Gastroesophageal sphincter (tissue), 4 donors: Measurements from ENCODE around the gene GDF2. TPM values are rescaled to one million over a fixed set of nuclear protein-coding genes. Genes with fewer than 3 reads are reported as not detected.

ENCODE experiments used
- ATAC-seq: fragments of 150-250 bp; one replicate; pipeline ENCODE4 v1.9.1; 2016; ENCODE audit warnings: mild to moderate bottlenecking, moderate library complexity
- H3K27ac ChIP-seq, 4 donors: fragments of 200-600 bp; sonication (generic) in 3 of 4; 1 replicate in 3 of 4; 2 replicates in 1 of 4; pipeline ENCODE4 v1.5.1; 2016 to 2019
- H3K27me3 ChIP-seq: fragments of 200-600 bp; sonication (generic); one replicate; pipeline ENCODE4 v1.5.1; 2019
- H3K36me3 ChIP-seq, 2 donors: fragments of 200-600 bp; sonication (generic); one replicate each; pipeline ENCODE4 v1.5.1; 2019; ENCODE audit warnings: control low read depth in 1 of 2
- H3K4me1 ChIP-seq, 3 donors: fragments of 200-600 bp; sonication (generic); 1 replicate in 2 of 3; 2 replicates in 1 of 3; pipeline ENCODE4 v1.5.1; 2016 to 2019; ENCODE audit warnings: control low read depth in 2 of 3
- H3K4me3 ChIP-seq, 2 donors: fragments of 200-600 bp; sonication (generic); one replicate each; pipeline ENCODE4 v1.5.1; 2019; ENCODE audit warnings: mild to moderate bottlenecking in 1 of 2, moderate library complexity in 1 of 2
- H3K9me3 ChIP-seq, 3 donors: fragments of 200-600 bp; sonication (generic); one replicate each; pipeline ENCODE4 v1.5.1; 2017 to 2019; ENCODE audit warnings: control low read depth in 2 of 3
- EP300 ChIP-seq: sonication (generic); formaldehyde crosslinking; IDR thresholded peaks from one replicate; pipeline ENCODE4 v1.6.1; 2017; ENCODE audit warnings: antibody characterized with exemption, mild to moderate bottlenecking
- POLR2A ChIP-seq, 2 donors: fragments of 450-650 bp; IDR thresholded peaks; one replicate each; pipeline ENCODE4 v1.6.1; 2017; ENCODE audit warnings: antibody characterized with exemption in 2 of 2, mild to moderate bottlenecking in 2 of 2, moderate library complexity in 1 of 2
- POLR2AphosphoS5 ChIP-seq: sonication (generic); formaldehyde crosslinking; IDR thresholded peaks from one replicate; pipeline ENCODE4 v1.6.1; 2017; ENCODE audit warnings: antibody characterized with exemption
- WGBS, 2 donors: methylation state at CpG; one replicate each; pipeline ENCODE4 v1.1.5; 2018; ENCODE audit warnings: low coverage in 1 of 2; 5-methylcytosine and 5-hydroxymethylcytosine counted together
- total RNA-seq, 4 donors: library from RNA; depleted of rRNA; stranded (reverse); fragments of >200 nt; gene quantifications; one replicate each; pipeline ENCODE4 v1.1.0, GENCODE V29; 2016
- TF ChIP-seq, protein P1 (sequence below), 4 experiments: fragments of 200-600 bp in 2 of 4; fragments of 450-650 bp in 2 of 4; sonication (generic) in 1 of 4; IDR thresholded peaks; one replicate each; pipeline ENCODE4 v1.5.1; 2017 to 2019; ENCODE audit warnings: antibody characterized with exemption in 4 of 4, mild to moderate bottlenecking in 2 of 4, moderate library complexity in 2 of 4

Gene GDF2
- total RNA-seq, 4 donors from 2014 or later: not detected

DNA sequence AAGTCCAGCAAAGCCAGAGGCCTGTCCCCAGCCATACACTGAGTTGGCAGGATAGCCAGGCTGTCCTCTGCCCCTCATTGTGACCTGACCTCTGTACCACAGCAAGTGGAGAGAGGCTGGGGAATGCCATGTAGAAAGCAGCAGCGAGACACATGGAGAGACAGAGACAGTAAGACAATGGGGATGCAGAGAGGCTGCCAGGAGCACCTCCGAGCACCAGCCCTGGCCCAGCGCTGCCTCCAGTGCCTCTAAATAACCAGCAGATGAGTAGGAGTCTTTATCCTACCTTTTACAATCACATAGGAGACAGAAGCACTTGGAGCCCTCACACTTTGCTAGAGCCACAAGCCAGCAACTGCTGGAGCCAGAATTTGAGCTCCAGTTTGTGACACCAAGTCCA lies 8.1 kb downstream of the GDF2 start:
- H3K9me3 ChIP-seq: no peaks in the 10 kb centered on the region
- WGBS, 2 donors: 80% methylated on average over 1 to 2 of the region's 3 CpGs
- ATAC-seq: no peak
- no peak overlapping the region for H3K27ac ChIP-seq
- H3K27me3 ChIP-seq: peaks cover 17% of the 10 kb centered on the region
- no peaks in the 10 kb centered on the region for H3K4me1 ChIP-seq
- no peaks in the 10 kb centered on the region for H3K36me3 ChIP-seq
- no peak for TF ChIP-seq EP300
- TF ChIP-seq, protein P1, sequence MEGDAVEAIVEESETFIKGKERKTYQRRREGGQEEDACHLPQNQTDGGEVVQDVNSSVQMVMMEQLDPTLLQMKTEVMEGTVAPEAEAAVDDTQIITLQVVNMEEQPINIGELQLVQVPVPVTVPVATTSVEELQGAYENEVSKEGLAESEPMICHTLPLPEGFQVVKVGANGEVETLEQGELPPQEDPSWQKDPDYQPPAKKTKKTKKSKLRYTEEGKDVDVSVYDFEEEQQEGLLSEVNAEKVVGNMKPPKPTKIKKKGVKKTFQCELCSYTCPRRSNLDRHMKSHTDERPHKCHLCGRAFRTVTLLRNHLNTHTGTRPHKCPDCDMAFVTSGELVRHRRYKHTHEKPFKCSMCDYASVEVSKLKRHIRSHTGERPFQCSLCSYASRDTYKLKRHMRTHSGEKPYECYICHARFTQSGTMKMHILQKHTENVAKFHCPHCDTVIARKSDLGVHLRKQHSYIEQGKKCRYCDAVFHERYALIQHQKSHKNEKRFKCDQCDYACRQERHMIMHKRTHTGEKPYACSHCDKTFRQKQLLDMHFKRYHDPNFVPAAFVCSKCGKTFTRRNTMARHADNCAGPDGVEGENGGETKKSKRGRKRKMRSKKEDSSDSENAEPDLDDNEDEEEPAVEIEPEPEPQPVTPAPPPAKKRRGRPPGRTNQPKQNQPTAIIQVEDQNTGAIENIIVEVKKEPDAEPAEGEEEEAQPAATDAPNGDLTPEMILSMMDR (IDR thresholded peaks at IDR 0.05): no peak
- TF ChIP-seq POLR2AphosphoS5: no peak
- no peak overlapping the region for H3K4me3 ChIP-seq

- ATAC-seq: no peak
- Histone ChIP-seq H3K27ac (no peak overlapping the region), H3K9me3 (no peaks in the 10 kb centered on the region), H3K4me3 (no peak overlapping the region), H3K27me3 (peaks cover 15% of the 10 kb centered on the region), H3K4me1 (no peaks in the 10 kb centered on the region), H3K36me3 (no peaks in the 10 kb centered on the region)
- WGBS, 2 donors: 81% methylated on average over 2 of the region's 3 CpGs; no CpG with 5 or more reads in 1 of the 2 donors
- TF ChIP-seq POLR2AphosphoS5 (no peak), EP300 (no peak), POLR2A (IDR thresholded peaks at IDR 0.05) (no peak)
- TF ChIP-seq, protein P1 (IDR thresholded peaks at IDR 0.05): no peak
Measured at GRCh38 chr10:47330804-47331203, 8.6 kb downstream of the GDF2 start.

DNA sequence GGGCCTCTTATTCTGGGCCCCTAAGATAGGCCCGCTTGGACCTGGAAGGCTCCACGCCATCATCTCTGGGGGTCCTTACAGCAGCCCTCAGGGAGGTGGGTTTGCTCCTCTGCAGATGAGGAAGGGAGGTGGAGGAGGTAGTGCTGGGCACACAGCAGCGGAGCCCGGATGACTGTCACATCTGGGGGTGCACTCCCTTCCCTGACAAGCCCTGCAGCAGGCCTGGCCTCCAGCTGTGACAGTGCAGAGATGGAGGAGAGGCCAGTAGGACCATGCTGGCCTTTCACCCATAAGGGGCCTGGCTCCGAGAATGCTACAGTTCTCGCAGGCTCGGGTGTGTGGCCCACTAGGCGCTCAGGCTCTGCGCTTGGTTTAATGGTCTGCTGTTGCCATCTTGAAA lies 9.2 kb downstream of the GDF2 start:
- no CpG with 5 or more reads among the region's 9 CpGs for WGBS, 2 donors
- peaks cover 0 to 5% (median 0%) of the 10 kb centered on the region in 3 donors for H3K4me1 ChIP-seq
- ATAC-seq: no peak

GRCh38 chr10:47331954-47332353 lies 9.7 kb downstream of the GDF2 start:
- 69 to 85% methylated on average over 3 to 5 of the region's 7 CpGs for WGBS, 2 donors
- no peak for ATAC-seq

More for the DNA sequence above, 9.2 kb downstream of the GDF2 start:
- no peak for TF ChIP-seq POLR2AphosphoS5
- TF ChIP-seq, protein P1 (IDR thresholded peaks at IDR 0.05): no peak
- TF ChIP-seq EP300: no peak
- TF ChIP-seq POLR2A (IDR thresholded peaks at IDR 0.05): no peak
- no peak overlapping the region for H3K4me3 ChIP-seq
- no peaks in the 10 kb centered on the region for H3K9me3 ChIP-seq
- H3K27me3 ChIP-seq: peaks cover 15% of the 10 kb centered on the region
- H3K27ac ChIP-seq: no peak overlapping the region
- no peaks in the 10 kb centered on the region for H3K36me3 ChIP-seq

DNA sequence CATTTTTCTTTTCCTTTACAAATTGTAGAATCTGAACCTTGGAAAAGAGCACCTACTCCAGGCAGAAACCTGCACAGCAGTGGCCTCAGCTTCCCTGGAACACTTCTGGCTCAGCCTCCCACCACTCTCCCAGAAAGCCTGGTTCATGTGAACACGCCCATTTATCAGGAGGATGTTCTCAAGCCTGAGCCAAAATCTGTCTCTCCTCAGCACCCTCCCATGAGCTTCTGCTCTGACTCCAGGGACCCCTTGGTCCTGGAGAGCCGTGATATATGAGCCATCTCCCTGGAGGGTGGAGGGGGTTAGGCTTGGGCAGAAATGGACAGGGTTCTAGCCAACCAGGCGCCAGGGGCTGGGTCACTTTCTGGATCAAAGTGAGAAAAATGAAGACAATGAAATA lies 10.1 kb downstream of the GDF2 start:
- TF ChIP-seq EP300 (no peak), POLR2A (IDR thresholded peaks at IDR 0.05) (no peak), POLR2AphosphoS5 (no peak)
- TF ChIP-seq, protein P1 (IDR thresholded peaks at IDR 0.05): no peak
- Histone ChIP-seq H3K4me1 (peaks cover 0 to 11% (median 0%) of the 10 kb centered on the region in 3 donors), H3K27me3 (peaks cover 15% of the 10 kb centered on the region), H3K4me3 (no peak overlapping the region), H3K36me3 (no peaks in the 10 kb centered on the region), H3K9me3 (no peaks in the 10 kb centered on the region), H3K27ac (no peak overlapping the region)
- no peak for ATAC-seq
- 100% methylated on average over 1 of the region's 3 CpGs; no CpG with 5 or more reads in 1 of the 2 donors for WGBS, 2 donors

More at GRCh38 chr10:47331954-47332353, 9.7 kb downstream of the GDF2 start:
- TF ChIP-seq POLR2A (IDR thresholded peaks at IDR 0.05): no peak
- TF ChIP-seq, protein P1 (IDR thresholded peaks at IDR 0.05): no peak
- no peak for TF ChIP-seq POLR2AphosphoS5
- TF ChIP-seq EP300: no peak
- Histone ChIP-seq H3K27ac (no peak overlapping the region), H3K4me3 (no peak overlapping the region), H3K4me1 (peaks cover 0 to 10% (median 0%) of the 10 kb centered on the region in 3 donors), H3K36me3 (no peaks in the 10 kb centered on the region), H3K9me3 (no peaks in the 10 kb centered on the region), H3K27me3 (peaks cover 15% of the 10 kb centered on the region)
